HT-29 (cell line): Measurements from ENCODE around the gene NRCAM. TPM values are rescaled to one million over a fixed set of nuclear protein-coding genes. Genes with fewer than 3 reads are reported as not detected.

Source experiments
- total RNA-seq: library from RNA; depleted of rRNA; stranded (reverse); fragments of >200 nt; shearing (Covaris generic); gene quantifications from 2 replicates; pipeline ENCODE4 v1.2.3, GENCODE V29; 2014; rRNA removed

The NRCAM gene
- total RNA-seq, 1 experiment from 2014 or later, result 0.61 TPM

Other genes starting within 250 kb of the NRCAM start
- 10.9 and 18.9 TPM in 2 replicates for gene PNPLA8, start 69.7 kb upstream of the NRCAM start, total RNA-seq
- 7.7 and 7.9 TPM in 2 replicates for gene THAP5, start 113.3 kb upstream of the NRCAM start, total RNA-seq
- 24.1 and 25.1 TPM in 2 replicates for gene DNAJB9, start 113.4 kb upstream of the NRCAM start, total RNA-seq